ENCODE measurements around the gene DDX31. TPM values are rescaled to one million over a fixed set of nuclear protein-coding genes. Genes with fewer than 3 reads are reported as not detected.

The DDX31 gene
- total RNA-seq, 1 donor from 2014 or later = 15.8 TPM

DNA sequence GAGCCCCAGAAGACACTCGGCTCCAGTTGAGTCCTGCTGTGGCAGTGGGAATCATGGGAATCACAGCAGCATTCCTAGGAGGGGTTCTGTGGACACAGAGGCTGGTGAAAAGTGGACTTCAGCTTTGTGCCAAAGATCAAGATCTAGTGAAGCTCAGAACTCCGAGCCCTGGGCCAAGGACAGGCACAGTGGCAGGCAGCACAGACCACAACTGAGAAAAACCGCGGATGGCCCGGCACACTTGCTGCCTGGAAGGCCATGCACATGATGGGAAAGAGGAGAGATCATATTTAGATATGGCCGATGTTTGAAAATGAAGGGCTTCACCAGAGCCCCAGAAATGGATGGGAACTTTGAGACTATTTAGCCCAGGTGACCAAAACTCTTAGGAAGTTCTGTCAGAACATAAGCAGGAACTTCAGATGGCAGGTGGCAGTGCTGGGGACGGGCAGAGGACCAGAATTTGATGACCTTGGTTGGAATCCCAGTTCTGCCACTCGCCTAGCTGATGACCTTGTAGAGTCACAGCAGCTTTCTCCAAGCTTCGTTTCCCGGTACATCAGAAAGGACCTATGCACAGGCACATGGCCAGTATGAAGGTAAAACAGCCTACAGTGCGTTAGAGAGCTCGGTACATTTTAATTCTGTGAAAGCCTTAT, 69.3 kb downstream of the DDX31 start:
- no peak for FAIRE-seq
- DNase-seq (ENCODE audit: low read depth) = no peak
- Histone ChIP-seq H3K27me3 (ENCODE audit: control insufficient read depth, insufficient read depth, low read length) (no peaks in the 10 kb centered on the region), H3K4me3 (ENCODE audit: low read depth, low read length) (no peak overlapping the region), H3K36me3 (ENCODE audit: control insufficient read depth, insufficient read depth, low read length) (peaks cover 7% of the 10 kb centered on the region)
- TF ChIP-seq, protein P1, sequence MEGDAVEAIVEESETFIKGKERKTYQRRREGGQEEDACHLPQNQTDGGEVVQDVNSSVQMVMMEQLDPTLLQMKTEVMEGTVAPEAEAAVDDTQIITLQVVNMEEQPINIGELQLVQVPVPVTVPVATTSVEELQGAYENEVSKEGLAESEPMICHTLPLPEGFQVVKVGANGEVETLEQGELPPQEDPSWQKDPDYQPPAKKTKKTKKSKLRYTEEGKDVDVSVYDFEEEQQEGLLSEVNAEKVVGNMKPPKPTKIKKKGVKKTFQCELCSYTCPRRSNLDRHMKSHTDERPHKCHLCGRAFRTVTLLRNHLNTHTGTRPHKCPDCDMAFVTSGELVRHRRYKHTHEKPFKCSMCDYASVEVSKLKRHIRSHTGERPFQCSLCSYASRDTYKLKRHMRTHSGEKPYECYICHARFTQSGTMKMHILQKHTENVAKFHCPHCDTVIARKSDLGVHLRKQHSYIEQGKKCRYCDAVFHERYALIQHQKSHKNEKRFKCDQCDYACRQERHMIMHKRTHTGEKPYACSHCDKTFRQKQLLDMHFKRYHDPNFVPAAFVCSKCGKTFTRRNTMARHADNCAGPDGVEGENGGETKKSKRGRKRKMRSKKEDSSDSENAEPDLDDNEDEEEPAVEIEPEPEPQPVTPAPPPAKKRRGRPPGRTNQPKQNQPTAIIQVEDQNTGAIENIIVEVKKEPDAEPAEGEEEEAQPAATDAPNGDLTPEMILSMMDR (IDR thresholded peaks at IDR 0.05; ENCODE audit: insufficient read depth, low read length, severe bottlenecking) = no peak

DNA sequence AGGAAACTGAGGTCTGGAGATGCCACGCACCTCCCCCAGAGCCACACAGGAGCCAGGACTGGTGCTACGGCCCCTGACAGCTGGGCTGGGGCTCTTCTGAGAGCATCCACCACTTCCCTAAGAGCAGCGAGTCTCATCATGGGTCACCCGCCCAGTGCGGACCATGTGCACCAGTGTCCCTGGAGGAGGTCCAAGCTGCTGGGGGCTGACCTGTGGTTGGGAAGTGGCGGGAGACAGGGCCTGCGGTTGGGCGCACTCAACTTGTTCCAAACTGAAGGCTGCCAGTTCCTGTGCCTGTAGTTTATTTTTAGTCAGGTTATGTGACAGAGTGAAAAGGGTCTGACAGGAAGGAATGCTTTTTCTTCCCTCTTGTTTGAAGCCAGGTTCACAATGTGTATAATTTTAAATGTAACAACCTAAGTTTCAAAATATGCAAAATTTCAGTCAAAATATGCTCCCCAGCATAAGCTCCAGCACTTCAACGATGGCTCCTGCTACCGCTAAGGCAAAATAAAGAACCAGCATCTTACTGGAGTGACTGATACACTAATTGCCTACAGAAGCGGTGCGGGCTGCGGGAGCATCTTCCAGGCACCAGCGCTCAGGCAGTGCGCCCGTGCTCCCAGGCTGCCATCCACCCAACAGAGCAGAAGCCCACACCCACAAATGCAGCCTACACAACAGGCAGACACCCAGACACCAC, 72.6 kb downstream of the DDX31 start:
- no peaks in the 10 kb centered on the region for H3K27me3 ChIP-seq (ENCODE audit: control insufficient read depth, insufficient read depth, low read length)
- TF ChIP-seq, protein P1 (IDR thresholded peaks at IDR 0.05; ENCODE audit: insufficient read depth, low read length, severe bottlenecking) = no peak
- H3K36me3 ChIP-seq (ENCODE audit: control insufficient read depth, insufficient read depth, low read length) = peaks cover 8% of the 10 kb centered on the region
- DNase-seq (ENCODE audit: low read depth) (no peak), FAIRE-seq (no peak)
- H3K4me3 ChIP-seq (ENCODE audit: low read depth, low read length) = no peak overlapping the region

DNA sequence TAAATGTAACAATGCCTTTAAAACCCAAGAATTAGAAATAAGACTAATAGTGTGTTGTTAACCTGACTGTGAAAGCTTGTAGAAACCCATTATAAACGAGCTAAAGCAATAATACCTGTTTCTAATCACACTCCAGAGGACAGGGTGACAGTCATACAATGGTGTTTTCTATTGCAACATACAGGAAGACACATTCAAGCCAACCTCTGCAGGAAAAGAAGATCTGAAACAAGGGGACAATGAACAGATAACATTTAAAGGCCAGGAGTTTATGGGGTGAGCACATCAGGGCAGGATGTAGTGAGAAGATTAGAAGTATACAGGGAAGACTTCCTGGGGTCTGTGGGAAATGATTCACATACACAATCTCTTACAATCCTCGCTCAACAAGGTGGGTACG, 73.6 kb downstream of the DDX31 start:
- TF ChIP-seq, protein P1 (IDR thresholded peaks at IDR 0.05; ENCODE audit: insufficient read depth, low read length, severe bottlenecking) = no peak
- no peak overlapping the region for H3K4me3 ChIP-seq (ENCODE audit: low read depth, low read length)
- H3K36me3 ChIP-seq (ENCODE audit: control insufficient read depth, insufficient read depth, low read length) = peaks cover 8% of the 10 kb centered on the region
- H3K27me3 ChIP-seq (ENCODE audit: control insufficient read depth, insufficient read depth, low read length) = peaks cover 2% of the 10 kb centered on the region
- FAIRE-seq (no peak), DNase-seq (ENCODE audit: low read depth) (no peak)

DNA sequence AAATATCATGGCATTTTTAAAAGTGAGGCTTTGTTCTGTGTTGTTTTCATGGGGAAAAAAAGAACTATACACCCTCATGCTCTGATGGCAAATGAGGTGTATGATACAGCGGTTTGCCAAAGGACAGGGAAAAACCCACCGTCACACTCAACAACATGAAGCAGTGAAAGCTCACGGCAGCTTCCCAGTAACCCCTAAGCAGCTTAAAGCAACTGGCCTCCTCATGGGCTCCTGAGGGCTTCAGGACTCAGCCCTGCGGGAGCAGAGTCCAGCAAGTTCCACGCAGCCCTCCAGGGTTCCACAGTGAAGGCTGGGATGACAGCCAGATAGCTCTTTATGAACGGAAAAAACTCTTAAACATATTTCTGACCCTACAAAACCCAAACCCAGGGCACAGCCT, 74.5 kb downstream of the DDX31 start:
- TF ChIP-seq, protein P1 (IDR thresholded peaks at IDR 0.05; ENCODE audit: insufficient read depth, low read length, severe bottlenecking) = no peak
- Histone ChIP-seq H3K36me3 (ENCODE audit: control insufficient read depth, insufficient read depth, low read length) (peaks cover 5% of the 10 kb centered on the region), H3K4me3 (ENCODE audit: low read depth, low read length) (no peak overlapping the region), H3K27me3 (ENCODE audit: control insufficient read depth, insufficient read depth, low read length) (peaks cover 10% of the 10 kb centered on the region)
- no peak for DNase-seq (ENCODE audit: low read depth)
- FAIRE-seq = no peak

DNA sequence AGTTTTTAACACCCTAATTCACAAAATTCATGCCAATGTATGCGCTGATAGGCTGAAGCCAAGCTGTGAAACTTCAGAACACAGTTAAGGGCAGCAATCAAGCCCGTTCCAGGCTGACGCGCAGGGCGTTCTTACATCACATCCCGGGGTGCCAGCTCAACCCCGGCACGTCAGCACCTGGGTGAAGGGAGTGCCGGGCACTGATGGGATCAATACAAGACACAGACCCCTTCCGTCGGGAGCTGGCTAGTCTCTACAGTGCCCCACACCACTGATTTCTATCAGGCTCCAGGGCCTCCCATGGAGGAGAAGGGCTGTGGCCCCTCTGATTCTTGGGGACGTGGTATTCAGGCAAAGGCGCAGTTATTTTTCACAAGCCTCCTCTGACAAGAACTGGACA, 75.4 kb downstream of the DDX31 start:
- H3K36me3 ChIP-seq (ENCODE audit: control insufficient read depth, insufficient read depth, low read length) = peaks cover 5% of the 10 kb centered on the region
- H3K4me3 ChIP-seq (ENCODE audit: low read depth, low read length) = no peak overlapping the region
- H3K27me3 ChIP-seq (ENCODE audit: control insufficient read depth, insufficient read depth, low read length) = peaks cover 16% of the 10 kb centered on the region
- TF ChIP-seq, protein P1 (IDR thresholded peaks at IDR 0.05; ENCODE audit: insufficient read depth, low read length, severe bottlenecking) = no peak
- no peak for FAIRE-seq
- no peak for DNase-seq (ENCODE audit: low read depth)
